Measurements from ENCODE around the gene CDC42BPA. TPM values are rescaled to one million over a fixed set of nuclear protein-coding genes. Genes with fewer than 3 reads are reported as not detected.
A peak's percentile ranks its signal among the peaks of the same experiment; 100 is the strongest.

CDC42BPA gene
- total RNA-seq, 4 donors from 2014 or later, result 49.0 to 102 (median 54.2) TPM

DNA sequence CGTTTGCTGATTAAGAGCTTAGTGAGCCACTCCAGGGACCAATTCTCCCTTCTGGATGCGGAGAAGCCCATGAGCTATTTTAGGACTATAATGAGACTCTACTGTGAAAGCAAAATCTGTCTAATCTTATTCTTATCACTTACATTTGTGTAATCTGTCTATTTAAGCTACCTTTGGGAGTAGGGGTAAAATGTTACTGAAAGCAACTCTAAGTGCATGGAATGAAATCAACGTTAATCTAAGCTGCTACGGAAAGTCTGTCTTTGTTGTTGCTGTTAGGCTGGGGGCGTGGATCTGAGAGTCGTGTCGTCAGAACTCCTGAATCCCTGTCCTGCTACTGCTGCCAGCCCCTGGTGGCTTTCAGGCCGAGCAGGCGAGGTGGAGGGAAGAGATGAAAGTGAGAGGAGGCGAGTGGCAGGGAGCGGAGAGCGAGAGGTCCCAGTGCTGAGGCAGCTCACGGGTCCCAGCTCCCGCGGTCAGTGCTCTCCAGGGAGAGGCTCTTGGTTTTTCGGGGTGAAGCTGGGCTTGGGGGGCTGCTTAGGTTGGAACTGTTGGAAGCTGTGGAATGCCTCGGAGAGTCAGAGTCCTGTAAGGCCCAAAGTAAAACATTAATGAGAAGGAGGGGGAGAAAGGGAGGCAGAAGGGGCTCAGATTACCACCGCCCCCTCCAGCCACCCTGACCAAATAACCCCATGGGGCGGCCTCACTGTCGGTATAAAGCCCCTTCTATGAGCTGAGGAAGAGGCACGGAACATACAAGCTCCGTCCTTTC, 324.3 kb downstream of the CDC42BPA start:
- H3K36me3 ChIP-seq, result no peaks in the 10 kb centered on the region
- H3K27me3 ChIP-seq, result no peaks in the 10 kb centered on the region
- in situ Hi-C loops (cut with MboI; ENCODE audit: low pct_ligation_motif_present in 1 of 4, low pct_unique_long_range_greater_than_20kb in 1 of 4, low sequenced_read_pairs in 3 of 4) (no loop called here), intact Hi-C loops (cut with DNase I; ENCODE audit: low total_unique reads) (no loop called here)
- WGBS, 2 donors (ENCODE audit: low coverage in 1 of 2), result 71 to 83% methylated on average over 7 to 22 of the region's 22 CpGs
- no peak for DNase-seq
- peaks cover 12 to 27% (median 20%) of the 10 kb centered on the region in 4 donors for H3K4me1 ChIP-seq
- H3K9me3 ChIP-seq, result no peaks in the 10 kb centered on the region
- no peak overlapping the region for H3K27ac ChIP-seq
- TF ChIP-seq POLR2A (IDR thresholded peaks at IDR 0.05) (no peak), POLR2AphosphoS5 (IDR thresholded peaks at IDR 0.05) (no peak), EP300 (IDR thresholded peaks at IDR 0.05; ENCODE audit: low read depth) (no peak)
- TF ChIP-seq, protein P1, sequence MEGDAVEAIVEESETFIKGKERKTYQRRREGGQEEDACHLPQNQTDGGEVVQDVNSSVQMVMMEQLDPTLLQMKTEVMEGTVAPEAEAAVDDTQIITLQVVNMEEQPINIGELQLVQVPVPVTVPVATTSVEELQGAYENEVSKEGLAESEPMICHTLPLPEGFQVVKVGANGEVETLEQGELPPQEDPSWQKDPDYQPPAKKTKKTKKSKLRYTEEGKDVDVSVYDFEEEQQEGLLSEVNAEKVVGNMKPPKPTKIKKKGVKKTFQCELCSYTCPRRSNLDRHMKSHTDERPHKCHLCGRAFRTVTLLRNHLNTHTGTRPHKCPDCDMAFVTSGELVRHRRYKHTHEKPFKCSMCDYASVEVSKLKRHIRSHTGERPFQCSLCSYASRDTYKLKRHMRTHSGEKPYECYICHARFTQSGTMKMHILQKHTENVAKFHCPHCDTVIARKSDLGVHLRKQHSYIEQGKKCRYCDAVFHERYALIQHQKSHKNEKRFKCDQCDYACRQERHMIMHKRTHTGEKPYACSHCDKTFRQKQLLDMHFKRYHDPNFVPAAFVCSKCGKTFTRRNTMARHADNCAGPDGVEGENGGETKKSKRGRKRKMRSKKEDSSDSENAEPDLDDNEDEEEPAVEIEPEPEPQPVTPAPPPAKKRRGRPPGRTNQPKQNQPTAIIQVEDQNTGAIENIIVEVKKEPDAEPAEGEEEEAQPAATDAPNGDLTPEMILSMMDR (IDR thresholded peaks at IDR 0.05), result no peak
- no peak overlapping the region for H3K4me3 ChIP-seq

DNA sequence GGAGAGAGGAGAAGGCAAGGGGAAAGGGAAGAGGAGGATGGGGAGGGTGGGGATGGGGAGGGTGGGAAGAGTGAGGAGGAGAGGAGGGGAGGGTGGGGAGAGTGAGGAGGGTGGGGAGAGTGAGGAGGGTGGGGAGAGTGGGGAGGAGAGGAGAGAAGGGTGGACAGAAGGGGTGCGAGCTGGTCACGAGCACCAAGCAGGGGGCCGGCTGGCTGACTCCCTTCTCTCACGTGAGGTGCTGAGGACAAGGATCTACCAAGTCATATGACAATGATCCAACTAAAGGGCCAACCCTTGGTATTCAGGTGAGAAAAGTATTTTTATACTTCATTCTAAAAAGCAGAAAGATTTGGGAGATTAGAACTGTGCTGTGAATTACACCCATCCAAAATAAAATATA, 326.4 kb downstream of the CDC42BPA start:
- H3K4me1 ChIP-seq, result peaks cover 24 to 48% (median 38%) of the 10 kb centered on the region in 4 donors
- no peaks in the 10 kb centered on the region for H3K27me3 ChIP-seq

DNA sequence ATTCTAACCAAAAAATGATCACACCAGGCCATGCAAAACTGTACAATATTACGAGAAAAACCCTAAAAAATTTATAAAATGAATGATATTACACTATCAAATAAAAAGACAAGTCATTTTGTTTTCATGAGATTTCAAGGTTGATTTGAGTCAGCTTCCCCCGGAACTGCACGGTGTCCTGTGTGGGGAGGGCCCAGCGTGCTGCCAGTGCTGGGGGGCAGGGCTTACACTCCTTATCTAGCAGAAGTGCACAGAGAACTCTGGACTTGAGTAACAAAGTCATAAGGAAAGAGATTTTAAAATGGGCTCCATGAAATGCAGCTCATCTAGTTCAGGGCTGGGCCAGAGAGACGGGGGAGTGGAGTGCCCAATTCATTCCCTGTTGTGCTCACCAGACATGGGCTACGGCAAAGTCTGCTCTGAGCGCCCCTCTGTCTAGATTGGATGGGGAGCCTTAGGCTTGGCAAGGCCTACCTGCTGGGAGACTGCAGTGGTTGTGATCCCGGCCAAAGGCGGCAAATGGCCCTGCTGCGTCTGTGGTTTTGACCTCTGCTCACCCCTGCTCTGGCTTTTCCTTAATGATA, 328.1 kb downstream of the CDC42BPA start:
- Histone ChIP-seq H3K36me3 (peaks cover 0 to 6% (median 0%) of the 10 kb centered on the region in 4 donors), H3K4me1 (peaks cover 28 to 53% (median 39%) of the 10 kb centered on the region in 4 donors), H3K27me3 (no peaks in the 10 kb centered on the region), H3K27ac (peak overlapping the region; percentile 82 to 87 (median 86)), H3K4me3 (no peak overlapping the region), H3K9me3 (no peaks in the 10 kb centered on the region)
- peak; percentile 81 for DNase-seq
- in situ Hi-C loops (cut with MboI; ENCODE audit: low pct_ligation_motif_present in 1 of 4, low pct_unique_long_range_greater_than_20kb in 1 of 4, low sequenced_read_pairs in 3 of 4) (no loop called here), intact Hi-C loops (cut with DNase I; ENCODE audit: low total_unique reads) (no loop called here)
- TF ChIP-seq POLR2AphosphoS5 (IDR thresholded peaks at IDR 0.05), result peak in 2 of 3 donors; percentile 46 to 47
- TF ChIP-seq EP300 (IDR thresholded peaks at IDR 0.05; ENCODE audit: low read depth), result no peak
- TF ChIP-seq POLR2A (IDR thresholded peaks at IDR 0.05), result peak; percentile 27
- WGBS, 2 donors (ENCODE audit: low coverage in 1 of 2), result 33 to 46% methylated on average over 3 to 10 of the region's 10 CpGs

More for the DNA sequence above, 326.4 kb downstream of the CDC42BPA start:
- H3K4me3 ChIP-seq, result no peak overlapping the region
- H3K27ac ChIP-seq, result no peak overlapping the region
- intact Hi-C loops (cut with DNase I; ENCODE audit: low total_unique reads), result no loop called here
- TF ChIP-seq POLR2A (IDR thresholded peaks at IDR 0.05) (no peak), EP300 (IDR thresholded peaks at IDR 0.05; ENCODE audit: low read depth) (no peak)
- H3K36me3 ChIP-seq, result peaks cover 0 to under 1% (median 0%) of the 10 kb centered on the region in 4 donors
- 99% methylated on average over 4 of the region's 4 CpGs; no CpG with 5 or more reads in 1 of the 2 donors for WGBS, 2 donors (ENCODE audit: low coverage in 1 of 2)
- DNase-seq, result no peak
- in situ Hi-C loops (cut with MboI; ENCODE audit: low pct_ligation_motif_present in 1 of 4, low pct_unique_long_range_greater_than_20kb in 1 of 4, low sequenced_read_pairs in 3 of 4), result no loop called here
- H3K9me3 ChIP-seq, result no peaks in the 10 kb centered on the region

DNA sequence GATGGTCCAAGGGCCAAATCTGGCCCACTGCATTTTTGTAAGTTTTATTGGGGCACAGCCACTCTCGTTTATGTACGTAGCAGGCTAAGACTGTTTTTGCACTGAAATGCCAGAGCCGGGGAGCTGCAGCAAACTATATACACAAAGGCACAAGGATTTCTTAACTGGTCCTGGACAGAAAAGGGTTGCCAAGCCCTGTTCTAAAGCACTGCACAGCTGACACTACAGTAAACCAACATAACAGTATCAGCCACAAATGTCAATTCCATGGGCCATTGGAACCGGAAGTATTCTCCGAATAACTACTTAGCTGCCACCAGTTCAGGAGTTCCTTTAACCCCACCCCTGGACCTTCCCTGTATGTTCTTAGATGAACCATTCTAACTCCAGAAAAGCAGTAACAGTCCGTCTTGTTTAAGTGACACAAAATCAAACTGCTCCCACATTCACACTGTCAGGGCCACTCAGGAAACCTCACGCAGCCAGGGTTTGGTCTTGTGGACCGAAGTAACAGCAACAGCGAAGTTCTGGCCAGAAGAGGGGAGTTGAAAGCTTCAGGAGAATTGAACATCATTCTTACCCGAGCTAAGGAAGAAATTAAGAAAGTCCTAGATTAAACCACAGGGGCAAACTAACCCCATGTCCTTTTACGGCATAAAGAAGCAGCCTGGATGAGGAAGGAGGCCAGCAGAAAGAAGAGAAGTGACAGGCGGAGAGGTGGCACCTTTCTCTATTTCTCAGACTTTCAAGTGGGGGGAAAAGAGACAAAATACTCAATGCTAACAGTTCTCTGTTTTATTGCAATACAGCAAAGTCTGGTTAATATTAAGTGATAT, 329.0 kb downstream of the CDC42BPA start:
- in situ Hi-C loops (cut with MboI; ENCODE audit: low pct_ligation_motif_present in 1 of 4, low pct_unique_long_range_greater_than_20kb in 1 of 4, low sequenced_read_pairs in 3 of 4), result no loop called here
- DNase-seq, result no peak
- 45 to 55% methylated on average over 10 to 12 of the region's 12 CpGs for WGBS, 2 donors (ENCODE audit: low coverage in 1 of 2)
- Histone ChIP-seq H3K27ac (peak overlapping the region; percentile 82 to 87 (median 86)), H3K36me3 (peaks cover 0 to 6% (median 0%) of the 10 kb centered on the region in 4 donors), H3K9me3 (no peaks in the 10 kb centered on the region), H3K27me3 (no peaks in the 10 kb centered on the region), H3K4me3 (no peak overlapping the region), H3K4me1 (peaks cover 28 to 53% (median 39%) of the 10 kb centered on the region in 4 donors)
- no peak for TF ChIP-seq POLR2AphosphoS5 (IDR thresholded peaks at IDR 0.05)
- TF ChIP-seq, protein P1 (IDR thresholded peaks at IDR 0.05), result no peak
- no peak for TF ChIP-seq EP300 (IDR thresholded peaks at IDR 0.05; ENCODE audit: low read depth)
- TF ChIP-seq POLR2A (IDR thresholded peaks at IDR 0.05), result no peak
- intact Hi-C loops (cut with DNase I; ENCODE audit: low total_unique reads), result no loop called here
